GM18507 (cell line): ENCODE measurements around the gene DNAH11.
A peak's percentile ranks its signal among the peaks of the same experiment; 100 is the strongest.

Experiments
- DNase-seq: peaks from one replicate; pipeline ENCODE4 v3.0.0; 2011; ENCODE audit warnings: low read depth; ENCODE audit not compliant: insufficient read length; ENCODE audit errors: extremely low spot score
- FAIRE-seq: peaks from 2 replicates; lab custom pipeline; 2011; peaks lifted over from hg19 to GRCh38; lab: Jason Lieb, UNC

The DNAH11 gene

DNA sequence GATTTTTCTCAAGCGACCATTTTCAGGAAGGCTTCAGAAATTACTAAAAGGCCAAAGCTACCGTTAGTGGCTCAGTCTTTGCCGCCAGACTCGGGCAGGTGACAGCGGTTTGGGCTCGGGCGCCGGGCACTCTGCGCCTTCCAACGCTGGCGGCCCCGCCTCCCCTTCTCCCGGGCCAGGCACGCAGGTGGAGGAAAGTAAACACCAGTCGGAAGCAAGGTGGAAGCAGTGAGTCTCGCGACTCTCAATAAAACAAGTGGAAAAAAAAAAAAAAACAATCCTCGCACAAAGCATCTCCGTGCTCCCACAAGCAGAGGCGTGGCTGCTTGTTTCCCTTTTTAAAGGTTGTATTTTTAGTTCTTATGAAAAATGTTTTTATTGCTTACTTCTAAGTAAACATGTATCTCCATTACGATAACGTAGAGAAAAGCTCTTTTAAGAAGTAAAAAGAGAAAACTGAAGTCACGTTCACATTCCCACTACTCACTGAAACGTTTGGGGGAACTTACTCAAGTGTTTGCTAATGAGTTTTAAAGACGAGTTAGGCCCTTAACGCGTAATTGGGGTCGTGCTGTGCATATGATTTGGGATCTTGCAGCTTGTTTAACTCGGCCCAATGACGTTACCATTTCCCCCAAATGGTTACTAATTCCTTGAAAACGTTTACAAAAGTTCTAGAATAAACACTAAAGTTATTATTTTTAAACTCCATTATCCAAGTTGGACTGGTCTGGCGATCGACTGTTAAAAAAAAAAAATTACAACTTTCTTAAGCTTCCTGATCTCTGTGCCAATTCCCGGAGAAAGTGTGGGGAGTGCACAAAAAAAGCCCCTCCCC is 402.0 kb downstream of the DNAH11 start:
- DNase-seq = no peak
- FAIRE-seq = peak; percentile 46

DNA sequence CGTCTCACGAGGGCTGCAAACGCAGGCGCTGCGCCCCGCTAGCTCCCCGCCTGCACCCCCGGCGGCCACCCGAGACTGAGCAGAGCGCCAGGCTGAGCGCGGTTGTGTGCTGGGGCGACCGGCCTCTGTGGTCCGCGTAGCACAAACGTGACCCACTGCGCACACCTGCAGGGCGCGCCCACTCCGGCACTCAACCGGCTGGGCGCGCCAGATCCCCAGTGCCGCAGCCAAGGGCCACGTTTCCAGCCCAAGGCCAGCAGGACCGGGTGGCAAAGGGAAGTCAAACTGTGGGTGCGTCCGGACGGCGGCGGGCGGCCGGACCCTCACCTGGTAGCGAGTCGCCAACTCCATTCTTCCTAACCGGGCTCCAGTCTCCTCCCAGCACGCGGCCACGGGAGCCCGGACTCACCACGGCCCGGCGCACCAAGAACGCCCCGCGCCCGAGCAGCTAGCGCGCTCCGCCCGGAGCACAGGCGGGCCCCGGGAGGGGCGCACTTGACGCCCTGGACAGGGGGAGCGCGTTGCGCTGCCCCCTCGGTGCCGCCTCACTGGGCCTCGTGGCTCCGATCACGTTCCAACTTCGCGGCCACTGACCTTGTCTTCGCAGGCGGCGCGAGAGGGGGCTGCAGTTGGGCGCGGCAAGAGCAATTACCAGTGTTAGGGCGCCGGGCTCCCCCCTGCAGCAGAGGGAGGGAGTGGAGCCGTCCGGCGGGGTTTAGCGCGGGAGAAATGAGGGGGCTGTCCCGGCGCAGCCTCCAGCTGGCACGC is 402.8 kb downstream of the DNAH11 start, which contains the start of gene CDCA7L:
Gene CDCA7L, minus strand, starts transcription at position 446 of the 768 bp plus-strand sequence. Its CDS starts 95 bp downstream, at position 351.
- DNase-seq (peak; percentile 76), FAIRE-seq (peak; percentile 57)

DNA sequence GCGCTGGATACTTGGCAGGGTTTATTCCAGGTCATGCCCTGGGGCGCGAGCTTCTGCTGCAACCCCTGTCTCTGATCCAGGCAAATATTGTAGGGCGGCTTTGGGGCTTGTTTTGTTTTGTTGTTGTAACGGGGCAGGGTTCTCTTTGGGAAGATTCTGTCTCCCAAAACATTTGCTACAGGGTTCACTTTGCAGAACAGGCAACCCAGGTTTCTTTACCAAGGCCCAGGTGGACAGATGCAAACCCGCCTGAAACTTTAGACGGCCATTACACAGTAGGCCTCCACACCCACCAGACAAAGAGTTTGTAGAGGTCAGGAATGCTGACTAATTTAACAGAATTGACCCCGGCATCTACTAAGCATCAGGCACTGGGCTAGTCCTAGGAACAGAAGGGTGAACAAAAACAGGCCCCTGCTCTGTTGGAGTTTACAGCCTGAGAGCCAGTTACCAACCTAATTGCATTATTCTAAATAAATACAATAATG is 403.4 kb downstream of the DNAH11 start:
- DNase-seq = no peak
- no peak for FAIRE-seq

DNA sequence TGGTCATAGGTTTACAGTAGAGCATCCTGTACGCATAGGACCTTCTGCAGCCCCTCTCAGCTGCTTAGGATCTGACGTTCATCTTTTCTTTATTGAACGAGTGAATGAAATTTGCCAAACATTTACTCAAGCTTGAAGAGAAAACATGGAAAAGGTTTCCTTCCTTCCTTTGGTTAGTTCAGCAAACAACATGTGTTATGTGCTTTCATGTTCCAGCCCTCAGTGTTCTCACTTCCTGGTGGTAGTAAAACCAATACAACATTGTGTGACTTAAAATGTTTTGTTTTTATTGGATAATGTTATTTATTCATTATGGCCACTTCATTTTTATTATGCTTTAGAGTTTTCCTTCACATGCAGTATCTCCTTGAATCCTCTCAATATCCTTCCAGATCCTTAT is 404.2 kb downstream of the DNAH11 start:
- no peak for DNase-seq
- no peak for FAIRE-seq

DNA sequence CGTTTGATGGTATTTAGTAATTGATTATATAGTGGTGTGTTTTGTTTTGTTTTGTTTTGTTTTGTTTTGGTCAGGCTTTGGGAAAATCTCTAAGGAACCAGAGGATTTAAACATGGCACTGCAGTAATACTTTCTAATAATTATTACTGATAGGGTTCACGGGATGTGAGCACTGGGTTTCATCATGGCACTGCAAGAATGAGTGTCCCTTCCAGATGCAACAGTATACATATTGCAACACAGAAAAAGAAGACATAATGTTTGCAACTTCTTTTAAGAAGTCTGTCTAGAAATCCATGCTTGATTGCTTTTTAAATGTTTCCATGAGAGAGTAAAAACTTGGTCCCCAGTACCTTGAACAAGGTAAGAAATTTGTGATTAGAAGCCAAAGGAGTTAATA is 405.1 kb downstream of the DNAH11 start:
- DNase-seq (no peak), FAIRE-seq (no peak)

DNA sequence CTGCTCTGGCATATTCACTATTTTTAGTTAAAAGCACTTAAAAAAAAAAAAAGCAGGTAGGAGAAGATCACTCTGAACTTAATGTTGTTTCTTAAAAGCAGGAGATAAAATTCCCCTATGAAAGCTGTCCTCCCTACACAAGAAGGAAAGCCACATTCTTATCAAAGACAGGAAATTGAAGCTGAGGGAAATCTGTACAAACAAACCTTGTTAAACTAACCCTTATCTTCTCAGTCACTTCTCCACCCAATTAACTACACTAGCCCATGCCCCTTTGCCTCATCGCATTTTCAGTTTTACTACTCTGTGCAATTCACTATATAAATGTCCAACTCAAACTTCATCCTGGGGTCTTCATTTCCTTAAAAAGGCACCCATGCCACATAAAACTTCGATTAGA is 405.5 kb downstream of the DNAH11 start:
- FAIRE-seq = no peak
- DNase-seq = no peak

DNA sequence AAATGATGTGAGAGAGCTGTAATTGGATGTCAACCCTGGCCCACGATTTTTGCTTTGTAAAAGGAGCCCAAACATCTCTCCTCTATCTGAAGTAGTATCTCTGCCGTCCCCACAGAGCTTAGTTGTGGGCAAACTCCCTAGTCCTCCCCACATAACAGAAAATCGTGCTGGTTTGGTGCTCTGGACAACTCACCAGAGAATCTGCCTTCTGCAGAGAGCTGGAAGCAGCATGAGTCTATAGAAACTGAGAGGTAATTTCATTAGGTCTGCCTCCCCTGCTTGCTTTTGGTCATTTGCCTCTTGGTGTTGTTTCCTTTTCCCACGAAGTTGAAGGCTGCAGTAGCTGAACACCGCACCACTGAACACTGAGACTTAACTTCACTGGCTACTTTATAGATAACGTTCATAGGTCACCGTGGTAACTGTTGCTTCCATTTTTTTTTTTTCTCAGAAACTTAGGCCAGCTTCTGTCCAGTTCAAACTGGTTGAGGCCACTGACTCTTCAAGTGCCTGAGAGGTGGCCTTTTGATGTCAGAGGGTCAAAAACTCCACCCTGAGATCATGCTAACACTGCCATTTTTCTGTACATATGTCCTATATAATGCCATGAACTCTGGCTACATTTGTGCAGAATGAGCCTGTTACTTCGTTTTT is 406.2 kb downstream of the DNAH11 start:
- DNase-seq (no peak), FAIRE-seq (no peak)
